ENCODE measurements around the gene RBM12. TPM values are rescaled to one million over a fixed set of nuclear protein-coding genes. Genes with fewer than 3 reads are reported as not detected.

Gene RBM12
- total RNA-seq, 1 donor from 2014 or later, result 72.5 TPM

DNA sequence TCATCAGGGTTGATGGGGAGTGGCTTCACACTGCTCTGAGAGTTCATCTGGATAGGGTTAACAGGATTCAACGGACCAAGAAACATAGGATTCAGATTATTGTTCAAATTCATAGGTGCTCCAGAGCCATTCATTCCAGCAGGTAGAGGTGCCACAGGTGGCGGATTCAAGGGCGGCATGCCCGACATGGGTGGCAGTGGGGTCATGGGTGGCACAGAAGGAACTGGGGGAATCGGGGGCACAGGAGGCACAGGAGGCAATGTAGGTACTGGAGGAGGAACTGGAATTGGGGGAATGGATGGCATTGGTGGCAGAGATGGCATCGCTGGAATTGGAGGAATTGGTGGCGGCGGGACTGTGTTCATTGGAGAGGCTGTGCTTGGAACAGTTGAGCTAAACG, 10.3 kb downstream of the RBM12 start:
- no peak overlapping the region for H3K27ac ChIP-seq
- DNase-seq, result no peak
- no peak overlapping the region for H3K4me3 ChIP-seq
- intact Hi-C loops (cut with DNase I), result no loop called here
- ATAC-seq, result no peak
- no peaks in the 10 kb centered on the region for H3K9me3 ChIP-seq
- no peaks in the 10 kb centered on the region for H3K27me3 ChIP-seq
- H3K4me1 ChIP-seq, result peaks cover 33% of the 10 kb centered on the region
- TF ChIP-seq, protein P1, sequence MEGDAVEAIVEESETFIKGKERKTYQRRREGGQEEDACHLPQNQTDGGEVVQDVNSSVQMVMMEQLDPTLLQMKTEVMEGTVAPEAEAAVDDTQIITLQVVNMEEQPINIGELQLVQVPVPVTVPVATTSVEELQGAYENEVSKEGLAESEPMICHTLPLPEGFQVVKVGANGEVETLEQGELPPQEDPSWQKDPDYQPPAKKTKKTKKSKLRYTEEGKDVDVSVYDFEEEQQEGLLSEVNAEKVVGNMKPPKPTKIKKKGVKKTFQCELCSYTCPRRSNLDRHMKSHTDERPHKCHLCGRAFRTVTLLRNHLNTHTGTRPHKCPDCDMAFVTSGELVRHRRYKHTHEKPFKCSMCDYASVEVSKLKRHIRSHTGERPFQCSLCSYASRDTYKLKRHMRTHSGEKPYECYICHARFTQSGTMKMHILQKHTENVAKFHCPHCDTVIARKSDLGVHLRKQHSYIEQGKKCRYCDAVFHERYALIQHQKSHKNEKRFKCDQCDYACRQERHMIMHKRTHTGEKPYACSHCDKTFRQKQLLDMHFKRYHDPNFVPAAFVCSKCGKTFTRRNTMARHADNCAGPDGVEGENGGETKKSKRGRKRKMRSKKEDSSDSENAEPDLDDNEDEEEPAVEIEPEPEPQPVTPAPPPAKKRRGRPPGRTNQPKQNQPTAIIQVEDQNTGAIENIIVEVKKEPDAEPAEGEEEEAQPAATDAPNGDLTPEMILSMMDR (IDR thresholded peaks at IDR 0.05), result no peak
- peaks cover 41% of the 10 kb centered on the region for H3K36me3 ChIP-seq

- TF ChIP-seq, protein P1 (IDR thresholded peaks at IDR 0.05), result no peak
- intact Hi-C loops (cut with DNase I), result no loop called here
- DNase-seq (no peak), ATAC-seq (no peak)
- Histone ChIP-seq H3K9me3 (no peaks in the 10 kb centered on the region), H3K27ac (no peak overlapping the region), H3K36me3 (peaks cover 41% of the 10 kb centered on the region), H3K27me3 (no peaks in the 10 kb centered on the region), H3K4me1 (peaks cover 31% of the 10 kb centered on the region), H3K4me3 (no peak overlapping the region)
These were observed 10.8 kb downstream of the RBM12 start for GRCh38 chr20:35653893-35654292.

- DNase-seq, result no peak
- TF ChIP-seq, protein P1 (IDR thresholded peaks at IDR 0.05), result no peak
- Histone ChIP-seq H3K4me3 (no peak overlapping the region), H3K36me3 (peaks cover 41% of the 10 kb centered on the region), H3K9me3 (no peaks in the 10 kb centered on the region), H3K4me1 (peaks cover 34% of the 10 kb centered on the region), H3K27me3 (no peaks in the 10 kb centered on the region), H3K27ac (no peak overlapping the region)
- ATAC-seq, result no peak
- intact Hi-C loops (cut with DNase I), result no loop called here
These were observed 11.3 kb downstream of the RBM12 start for GRCh38 chr20:35653430-35653734.

DNA sequence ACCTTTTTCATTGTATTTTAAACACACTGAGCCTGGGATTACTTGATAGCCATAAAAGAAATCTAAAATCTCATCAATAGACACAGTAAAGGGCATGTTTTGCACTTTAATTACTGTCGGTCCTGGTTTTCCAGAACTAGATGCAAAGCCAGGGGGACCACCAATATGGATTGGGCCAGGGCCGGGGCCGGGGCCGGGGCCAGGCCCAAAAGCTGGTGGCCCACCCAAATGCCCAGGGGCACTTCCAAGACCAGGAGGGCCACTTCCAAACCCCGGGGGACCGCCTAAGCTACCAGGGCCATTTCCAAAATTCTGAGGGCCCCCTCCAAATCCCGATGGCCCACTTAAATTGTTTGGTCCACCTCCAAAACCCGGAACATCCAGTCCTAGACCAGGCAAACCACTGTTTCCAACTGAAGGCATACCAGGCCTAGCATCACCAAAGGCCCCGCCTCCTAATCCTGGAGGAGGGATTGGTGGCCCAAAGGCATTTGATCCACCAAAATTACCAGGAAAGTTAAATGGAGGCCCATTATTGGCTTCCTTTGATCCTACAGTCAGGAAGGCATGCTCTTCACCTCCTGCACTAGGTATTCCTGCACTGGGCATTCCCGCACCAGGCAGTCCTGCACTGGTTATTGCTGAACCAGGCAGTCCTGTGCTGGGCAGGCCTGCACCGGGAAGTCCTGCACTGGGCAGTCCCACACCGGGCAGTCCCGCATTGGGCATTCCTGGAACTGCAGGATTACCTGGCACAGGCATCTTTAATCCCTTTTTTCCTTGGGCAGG, 11.9 kb downstream of the RBM12 start:
- H3K4me1 ChIP-seq, result peaks cover 31% of the 10 kb centered on the region
- no peaks in the 10 kb centered on the region for H3K27me3 ChIP-seq
- TF ChIP-seq, protein P1 (IDR thresholded peaks at IDR 0.05), result no peak
- DNase-seq (no peak), ATAC-seq (peak; percentile 19)
- no peak overlapping the region for H3K27ac ChIP-seq
- no peaks in the 10 kb centered on the region for H3K9me3 ChIP-seq
- peaks cover 41% of the 10 kb centered on the region for H3K36me3 ChIP-seq
- no peak overlapping the region for H3K4me3 ChIP-seq
- intact Hi-C loops (cut with DNase I), result no loop called here

- TF ChIP-seq, protein P1 (IDR thresholded peaks at IDR 0.05), result no peak
- peaks cover 41% of the 10 kb centered on the region for H3K36me3 ChIP-seq
- intact Hi-C loops (cut with DNase I), result no loop called here
- H3K27ac ChIP-seq, result no peak overlapping the region
- H3K9me3 ChIP-seq, result no peaks in the 10 kb centered on the region
- no peak for DNase-seq
- ATAC-seq, result no peak
- H3K4me3 ChIP-seq, result no peak overlapping the region
- H3K4me1 ChIP-seq, result peaks cover 24% of the 10 kb centered on the region
- H3K27me3 ChIP-seq, result no peaks in the 10 kb centered on the region
These were observed 12.7 kb downstream of the RBM12 start for GRCh38 chr20:35651958-35652357.

- H3K4me3 ChIP-seq, result no peak overlapping the region
- ATAC-seq (no peak), DNase-seq (no peak)
- no peaks in the 10 kb centered on the region for H3K9me3 ChIP-seq
- no peak overlapping the region for H3K27ac ChIP-seq
- H3K4me1 ChIP-seq, result peaks cover 11% of the 10 kb centered on the region
- intact Hi-C loops (cut with DNase I), result no loop called here
- TF ChIP-seq, protein P1 (IDR thresholded peaks at IDR 0.05), result no peak
- H3K36me3 ChIP-seq, result peaks cover 40% of the 10 kb centered on the region
- H3K27me3 ChIP-seq, result no peaks in the 10 kb centered on the region
These were observed 14.1 kb downstream of the RBM12 start for GRCh38 chr20:35650632-35651031.

All from upper lobe of right lung (tissue), 1 donor.